Fibroblast of the conjunctiva (primary cell): ENCODE measurements around the gene ARMH3.
"Not testable (repeated sequence)": the region's sequence is repeated elsewhere in the genome, so short reads cannot be mapped to it uniquely, and the experiment has no call there.

Experiments used
- DNase-seq: peaks from one replicate; pipeline ENCODE4 v3.0.0-alpha.2; 2010; ENCODE audit warnings: low read depth

The ARMH3 gene, protein sequence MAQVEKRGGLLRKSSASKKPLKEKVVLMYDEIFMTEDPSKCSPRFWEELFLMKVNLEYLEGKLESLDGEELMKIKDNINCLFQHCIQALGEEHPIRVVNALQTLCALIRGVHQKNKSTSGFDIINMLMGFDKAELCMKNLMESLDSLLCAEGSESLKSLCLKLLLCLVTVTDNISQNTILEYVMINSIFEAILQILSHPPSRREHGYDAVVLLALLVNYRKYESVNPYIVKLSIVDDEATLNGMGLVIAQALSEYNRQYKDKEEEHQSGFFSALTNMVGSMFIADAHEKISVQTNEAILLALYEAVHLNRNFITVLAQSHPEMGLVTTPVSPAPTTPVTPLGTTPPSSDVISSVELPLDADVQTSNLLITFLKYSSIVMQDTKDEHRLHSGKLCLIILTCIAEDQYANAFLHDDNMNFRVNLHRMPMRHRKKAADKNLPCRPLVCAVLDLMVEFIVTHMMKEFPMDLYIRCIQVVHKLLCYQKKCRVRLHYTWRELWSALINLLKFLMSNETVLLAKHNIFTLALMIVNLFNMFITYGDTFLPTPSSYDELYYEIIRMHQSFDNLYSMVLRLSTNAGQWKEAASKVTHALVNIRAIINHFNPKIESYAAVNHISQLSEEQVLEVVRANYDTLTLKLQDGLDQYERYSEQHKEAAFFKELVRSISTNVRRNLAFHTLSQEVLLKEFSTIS

DNA sequence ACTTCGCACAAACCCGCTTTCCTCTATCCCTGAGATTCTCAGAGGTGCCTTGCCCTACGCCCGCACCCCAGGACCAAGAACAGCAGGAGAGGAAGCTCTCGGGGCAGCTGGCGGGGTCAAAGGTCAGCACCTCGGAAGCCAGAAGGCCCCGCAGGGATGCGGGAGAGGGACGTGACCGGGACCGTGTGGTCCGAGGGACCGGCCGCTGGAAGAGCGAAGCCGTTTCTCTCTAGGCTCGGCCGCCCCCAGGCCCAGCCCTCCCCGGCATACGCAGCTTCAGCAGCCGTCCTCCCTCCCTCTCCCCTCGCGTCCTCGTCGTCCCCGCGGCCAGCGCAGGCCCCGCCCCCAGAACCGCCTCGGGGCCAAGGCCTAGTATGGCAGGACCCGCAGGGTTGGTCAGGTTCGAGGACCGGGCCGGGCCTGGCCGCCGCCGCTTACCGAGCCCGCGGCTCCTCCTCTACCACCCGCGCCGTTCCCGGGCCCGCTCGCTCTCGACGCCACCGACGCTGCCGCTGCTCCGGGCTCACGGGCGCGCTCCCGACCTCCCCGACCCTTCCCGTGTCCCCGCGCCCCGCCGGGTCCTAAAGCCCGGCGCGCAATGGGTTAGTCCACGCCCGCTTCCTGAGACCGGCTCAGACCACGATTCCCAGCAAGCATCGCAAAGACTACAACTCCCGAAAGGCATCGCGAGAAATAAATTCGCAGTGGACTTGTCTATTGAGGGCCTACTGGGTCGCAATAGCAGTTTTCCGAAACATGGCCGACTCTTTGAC is at the start of gene ARMH3:
ARMH3 (minus strand) TSS at position 527 of the 773 bp plus-strand sequence. CDS start 16,059 bp downstream, outside the sequence.
- peak; percentile 96 for DNase-seq

DNA sequence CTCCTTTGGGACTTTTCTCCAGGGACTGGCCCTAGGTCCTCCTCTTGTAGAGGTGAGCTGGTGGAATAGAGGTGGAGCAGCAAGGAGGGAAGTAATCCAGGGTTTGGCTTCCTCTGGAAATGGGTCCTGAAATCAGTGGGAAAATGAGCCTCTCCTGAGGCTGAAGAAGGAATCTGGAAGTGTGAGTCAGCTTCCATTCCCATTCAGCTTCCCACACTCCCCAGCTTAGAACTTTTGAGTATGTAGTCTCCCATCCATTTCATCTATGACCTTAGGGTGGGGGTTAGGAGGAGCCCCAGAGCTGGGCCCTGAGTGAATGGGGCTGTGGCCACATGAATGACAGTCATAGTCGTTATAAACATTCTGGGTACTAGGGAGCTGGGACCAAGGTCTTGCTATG is 46.4 kb upstream of the ARMH3 start:
- DNase-seq: no peak

DNA sequence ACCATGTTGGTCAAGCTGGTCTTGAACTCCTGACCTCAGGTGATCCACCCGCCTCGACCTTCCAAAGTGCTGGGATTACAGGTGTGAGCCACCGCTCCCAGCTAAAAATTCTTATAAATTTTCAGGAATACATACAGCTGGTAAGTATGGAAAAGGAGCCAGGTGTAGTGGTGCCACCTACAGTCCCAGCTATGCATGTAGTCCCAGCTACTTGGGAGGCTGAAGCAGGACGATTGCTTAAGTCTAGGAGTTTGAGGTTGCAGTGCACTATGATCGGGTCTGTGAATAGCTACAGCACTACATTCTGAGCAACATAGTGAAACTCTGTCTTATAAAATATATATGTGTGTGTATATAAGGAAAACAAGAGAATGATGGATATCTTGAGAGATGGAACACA is 45.2 kb upstream of the ARMH3 start:
- no peak for DNase-seq

DNA sequence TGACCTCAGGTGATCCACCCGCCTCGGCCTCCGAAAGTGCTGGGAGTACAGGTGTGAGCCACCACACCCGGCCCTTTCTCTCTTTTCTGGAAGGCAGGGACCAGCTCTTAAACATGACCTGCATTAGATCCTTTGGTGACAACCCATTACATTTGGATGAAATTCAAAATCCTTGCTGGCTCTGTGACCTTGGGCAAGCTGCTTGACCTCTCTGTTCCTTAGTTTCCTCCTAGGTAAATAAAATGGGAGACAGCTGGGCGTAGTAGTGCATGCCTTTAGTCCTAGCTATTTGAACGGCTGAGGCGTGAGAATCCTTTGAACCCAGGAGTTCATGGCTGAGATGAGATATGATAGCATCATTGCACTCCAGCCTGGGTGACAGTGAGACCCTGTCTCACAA is 40.5 kb upstream of the ARMH3 start:
- no peak for DNase-seq

DNA sequence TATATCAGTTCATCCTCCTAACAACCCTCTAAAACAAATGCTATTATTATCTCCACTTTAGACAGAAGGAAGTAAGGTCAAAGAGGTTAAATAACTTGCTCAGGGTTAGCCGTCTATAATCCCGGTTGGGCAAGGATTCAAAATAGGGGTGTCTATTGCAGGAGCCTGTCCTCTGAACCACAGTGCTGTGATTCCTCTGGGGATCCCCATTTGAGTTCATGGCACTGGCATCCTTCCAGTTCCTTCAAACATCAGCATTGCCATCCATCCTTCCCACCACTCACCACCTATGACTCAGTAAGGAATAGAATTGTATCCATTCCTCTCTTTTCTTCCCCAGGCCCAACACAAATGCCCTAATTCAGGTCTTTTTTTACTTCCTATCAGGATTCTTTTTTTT is 34.8 kb upstream of the ARMH3 start:
- no peak for DNase-seq

DNA sequence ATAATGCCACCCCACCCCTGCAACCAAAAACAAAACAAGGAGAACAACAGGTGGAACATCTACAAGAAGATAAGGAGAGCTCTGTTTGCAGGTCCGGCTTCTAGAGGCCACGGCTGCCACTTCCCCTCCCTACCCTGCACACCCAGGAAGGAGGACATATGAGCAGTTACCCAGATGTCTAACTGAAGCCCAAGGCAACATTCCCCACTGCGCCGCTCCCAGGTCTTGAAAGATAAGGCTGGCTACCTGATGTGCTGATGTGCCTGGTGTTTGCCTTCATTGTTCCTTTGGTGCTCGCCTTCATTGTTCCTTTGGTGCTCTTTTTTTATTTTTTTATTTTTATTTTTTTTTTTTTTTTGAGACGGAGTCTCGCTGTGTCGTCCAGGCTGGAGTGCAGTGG is 30.2 kb upstream of the ARMH3 start:
- DNase-seq: no peak

DNA sequence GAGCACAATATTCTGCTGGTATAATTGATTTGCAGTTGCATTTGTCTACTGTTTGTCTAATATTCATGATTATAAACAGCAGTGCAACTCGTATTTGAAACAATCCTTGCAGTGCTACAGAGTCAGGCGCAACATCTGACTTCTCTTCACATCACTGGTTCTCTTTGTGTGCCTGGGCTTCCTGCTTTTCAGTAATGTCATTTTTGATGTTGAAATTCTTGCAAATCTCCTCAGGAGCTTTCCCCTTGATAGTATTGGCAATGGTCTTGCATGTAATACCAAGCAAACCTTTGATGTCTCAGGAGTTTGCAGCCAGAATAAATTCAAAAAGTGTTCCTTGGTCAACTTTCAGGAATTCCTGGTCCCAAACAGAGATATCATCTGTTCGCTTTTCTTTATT is 29.4 kb upstream of the ARMH3 start:
- no peak for DNase-seq

DNA sequence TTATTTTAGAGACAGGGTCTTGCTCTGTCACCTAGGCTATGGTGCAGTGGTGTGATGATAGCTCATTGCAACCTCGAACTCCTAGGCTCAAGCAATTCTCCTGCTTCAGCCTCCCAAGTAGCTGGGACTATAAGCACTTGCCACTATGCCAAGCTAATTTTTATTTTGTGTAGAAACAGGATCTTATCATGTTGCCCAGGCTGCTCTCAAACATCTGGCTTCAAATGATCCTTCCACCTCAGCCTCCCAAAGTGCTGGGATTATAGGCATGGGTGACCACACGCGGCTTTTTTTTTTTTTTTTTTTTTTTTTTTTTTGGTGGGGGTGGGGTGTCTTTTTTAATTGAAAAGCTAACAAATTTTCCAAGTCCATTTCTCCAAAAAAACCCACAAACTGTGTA is 27.6 kb upstream of the ARMH3 start:
- no peak for DNase-seq

DNA sequence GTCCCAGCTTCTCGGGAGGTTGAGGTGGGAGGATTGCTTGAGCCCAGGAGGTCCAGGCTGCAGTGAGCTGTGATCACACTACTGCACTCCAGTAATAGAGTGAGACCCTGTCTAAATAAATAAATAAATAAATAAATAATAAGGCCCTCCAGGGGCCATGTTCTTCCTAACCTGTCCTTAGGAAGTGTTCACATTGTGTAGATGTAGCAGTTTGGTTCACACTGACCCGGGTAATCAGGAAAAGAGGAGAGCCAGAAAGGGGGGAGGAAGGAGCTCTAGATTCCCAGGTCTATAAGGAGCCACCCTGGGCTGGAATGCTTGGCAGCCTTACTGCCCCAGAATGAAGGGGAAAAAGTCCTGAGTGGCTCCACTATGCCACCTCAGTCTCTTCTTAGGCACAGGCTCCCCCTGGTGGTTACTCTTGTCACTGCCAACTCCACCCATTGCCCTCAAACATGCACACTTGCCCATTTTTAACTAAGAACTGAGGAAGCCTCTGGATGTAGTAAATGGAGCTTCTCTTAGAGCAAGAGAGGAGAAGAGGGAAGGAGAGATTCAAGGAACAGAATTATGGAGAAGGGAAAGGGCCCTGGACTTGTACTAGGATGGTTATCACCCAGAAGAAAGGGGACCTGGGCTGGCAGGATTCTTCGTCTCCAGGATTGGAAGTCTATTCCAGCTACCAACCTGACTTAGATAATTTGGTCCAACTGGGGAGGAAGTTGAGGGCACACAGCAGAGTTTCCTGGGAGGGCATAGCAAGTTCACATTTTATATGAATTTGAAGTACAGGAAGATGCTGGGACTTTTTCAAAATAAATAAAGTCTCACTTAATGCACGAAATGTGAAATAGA is 16.9 kb upstream of the ARMH3 start:
- DNase-seq: peak; percentile 66

DNA sequence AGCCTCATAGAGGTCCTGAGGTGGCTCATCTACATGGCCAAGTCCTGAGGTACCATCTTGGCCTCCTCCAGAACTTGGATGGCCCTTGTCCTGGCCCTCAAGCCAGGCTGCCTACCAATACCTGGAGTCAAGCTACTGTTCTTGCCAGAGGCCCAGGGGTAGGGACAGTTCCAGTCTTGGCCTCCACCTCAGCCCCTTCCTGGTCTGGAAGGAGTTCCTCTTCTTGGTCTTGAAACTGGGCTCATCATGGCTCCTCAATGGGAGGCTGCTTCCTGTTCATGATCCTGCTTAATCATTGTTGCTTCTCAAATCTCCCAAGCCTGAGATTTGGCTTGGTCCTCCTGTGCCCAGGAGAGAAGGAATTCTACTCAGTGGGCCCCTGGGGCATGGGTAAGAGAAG is 13.1 kb upstream of the ARMH3 start:
- DNase-seq: no peak

DNA sequence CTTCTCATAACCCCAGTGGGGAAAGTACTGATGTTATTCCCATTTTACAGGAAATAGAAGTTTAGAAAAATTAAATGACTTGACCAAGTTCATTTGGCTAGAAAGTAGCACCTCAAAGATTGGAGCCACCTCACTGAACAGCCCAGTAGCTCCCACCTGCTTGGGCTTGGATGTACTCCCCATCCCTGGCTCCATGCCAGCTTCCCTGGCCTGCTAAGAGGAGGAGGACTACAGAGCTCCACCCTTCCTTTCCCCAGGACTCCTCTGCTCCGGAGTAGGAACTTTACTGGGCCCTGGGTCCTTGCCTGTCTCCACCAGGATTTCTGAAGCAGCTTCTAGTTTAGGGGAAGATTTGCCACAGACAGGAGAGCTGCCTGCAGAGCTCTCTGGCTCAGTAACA is 12.2 kb upstream of the ARMH3 start:
- no peak for DNase-seq

DNA sequence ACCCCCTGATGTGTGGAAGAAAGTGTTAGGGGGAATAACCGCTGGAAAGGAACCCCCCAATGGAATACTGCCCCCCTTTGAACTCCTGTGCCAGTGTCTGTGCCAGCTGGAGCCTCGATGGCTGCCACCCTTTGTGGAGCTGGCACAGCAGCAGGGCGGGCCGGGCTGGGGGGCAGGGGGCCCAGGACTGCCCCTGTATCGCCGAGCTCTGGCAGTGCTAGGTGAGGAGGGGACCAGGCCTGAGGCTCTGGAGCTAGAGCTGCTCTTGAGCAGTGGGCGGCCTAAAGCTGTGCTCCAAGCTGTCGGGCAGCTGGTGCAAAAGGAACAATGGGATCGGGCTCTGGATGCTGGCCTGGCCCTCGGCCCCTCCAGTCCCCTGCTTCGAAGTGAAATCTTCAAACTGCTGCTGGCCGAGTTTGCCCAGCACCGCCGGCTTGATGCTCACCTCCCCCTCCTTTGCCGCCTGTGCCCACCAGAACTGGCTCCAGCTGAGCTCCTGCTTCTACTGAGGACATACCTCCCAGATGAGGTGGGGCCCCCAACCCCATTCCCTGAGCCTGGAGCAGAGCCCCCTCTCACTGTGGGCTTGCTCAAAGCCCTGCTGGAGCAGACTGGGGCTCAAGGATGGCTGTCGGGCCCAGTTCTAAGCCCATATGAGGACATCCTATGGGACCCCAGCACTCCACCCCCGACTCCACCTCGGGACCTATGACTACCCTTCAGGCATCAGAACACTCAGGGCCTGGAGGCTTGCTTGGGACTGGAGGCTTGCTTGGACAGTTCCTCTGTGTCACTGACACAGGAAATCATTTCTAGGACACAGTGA is 11.3 kb upstream of the ARMH3 start:
- no peak for DNase-seq

DNA sequence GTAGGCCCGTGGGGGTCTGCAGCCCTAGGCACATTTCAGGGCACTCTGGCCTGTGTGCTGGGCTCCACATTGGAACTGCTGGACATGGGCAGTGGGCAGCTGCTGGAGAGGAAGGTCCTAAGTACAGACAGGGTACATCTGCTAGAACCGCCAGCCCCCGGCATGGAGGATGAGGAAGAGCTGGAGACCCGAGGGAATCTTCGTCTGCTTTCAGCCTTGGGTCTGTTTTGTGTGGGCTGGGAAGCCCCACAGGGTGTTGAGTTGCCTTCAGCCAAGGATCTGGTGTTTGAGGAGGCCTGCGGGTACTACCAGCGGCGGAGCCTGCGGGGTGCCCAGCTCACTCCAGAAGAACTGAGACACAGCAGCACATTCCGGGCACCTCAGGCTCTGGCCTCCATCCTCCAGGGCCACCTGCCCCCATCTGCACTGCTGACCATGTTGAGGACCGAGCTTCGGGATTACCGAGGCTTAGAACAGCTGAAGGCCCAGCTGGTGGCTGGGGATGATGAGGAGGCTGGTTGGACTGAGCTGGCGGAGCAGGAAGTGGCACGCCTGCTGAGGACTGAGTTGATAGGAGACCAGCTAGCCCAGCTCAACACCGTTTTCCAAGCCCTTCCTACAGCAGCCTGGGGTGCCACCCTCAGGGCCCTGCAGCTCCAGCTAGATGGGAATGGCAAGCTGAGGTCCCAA is 10.6 kb upstream of the ARMH3 start:
- DNase-seq: no peak

DNA sequence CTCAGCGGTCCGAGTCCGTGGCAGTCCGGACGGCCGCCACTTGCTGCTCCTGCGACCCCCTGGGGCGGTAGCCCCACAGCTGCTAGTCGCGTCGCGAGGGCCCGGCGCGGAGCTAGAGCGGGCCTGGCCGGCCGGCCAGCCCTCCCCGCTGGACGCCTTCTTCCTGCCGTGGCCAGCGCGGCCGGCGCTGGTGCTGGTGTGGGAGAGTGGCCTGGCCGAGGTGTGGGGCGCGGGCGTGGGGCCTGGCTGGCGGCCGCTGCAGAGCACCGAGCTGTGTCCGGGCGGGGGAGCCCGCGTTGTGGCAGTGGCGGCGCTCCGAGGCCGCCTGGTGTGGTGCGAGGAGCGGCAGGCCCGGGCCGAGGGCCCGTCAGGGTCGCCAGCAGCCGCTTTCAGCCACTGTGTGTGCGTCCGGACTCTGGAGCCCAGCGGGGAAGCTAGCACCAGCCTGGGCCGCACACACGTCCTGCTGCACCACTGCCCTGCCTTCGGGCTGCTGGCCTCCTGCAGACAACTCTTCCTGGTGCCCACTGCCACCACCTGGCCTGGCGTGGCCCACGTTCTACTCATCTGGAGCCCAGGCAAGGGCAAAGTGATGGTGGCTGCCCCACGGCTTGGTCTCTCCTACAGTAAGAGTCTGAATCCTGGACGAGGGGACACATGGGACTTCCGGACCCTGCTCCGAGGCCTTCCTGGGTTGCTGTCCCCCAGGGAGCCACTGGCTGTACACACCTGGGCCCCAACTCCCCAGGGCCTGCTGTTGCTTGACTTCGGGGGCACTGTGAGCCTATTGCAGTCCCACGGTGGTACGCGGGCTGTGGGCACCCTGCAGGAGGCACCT is 9.8 kb upstream of the ARMH3 start:
- DNase-seq: no peak

DNA sequence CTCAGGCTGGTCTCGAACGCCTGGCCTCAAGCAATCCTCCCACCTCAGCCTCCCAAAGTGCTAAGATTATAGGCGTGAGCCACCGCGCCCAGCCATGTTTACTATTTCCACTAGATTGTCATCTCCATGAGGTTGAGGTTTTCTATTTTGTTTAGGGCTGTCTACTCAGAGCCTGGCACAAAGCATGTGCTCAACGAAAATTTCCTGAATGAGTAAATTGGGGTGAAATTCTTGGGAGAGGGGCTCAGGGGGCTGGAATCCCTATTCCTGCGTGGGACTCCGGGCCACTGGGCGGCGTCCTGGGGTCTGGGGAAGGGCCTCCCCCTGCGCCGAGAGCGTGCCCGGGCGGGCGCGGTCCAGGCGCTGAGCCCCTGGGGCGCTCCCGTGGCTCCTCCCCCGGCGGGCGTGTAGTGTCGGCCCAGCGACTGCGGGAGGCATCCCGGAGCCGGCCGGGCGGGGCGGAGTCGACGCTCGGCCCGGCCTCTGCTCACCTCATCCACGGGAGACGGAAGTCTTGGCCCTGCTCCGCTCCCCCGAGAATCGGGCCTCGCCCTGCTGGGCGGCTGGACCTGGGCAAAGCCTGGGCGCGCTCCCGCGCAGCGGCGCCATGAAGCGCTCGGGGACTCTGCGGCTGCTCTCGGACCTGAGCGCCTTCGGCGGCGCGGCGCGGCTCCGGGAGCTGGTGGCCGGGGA is 9.0 kb upstream of the ARMH3 start, which contains the start of gene HPS6:
HPS6 (plus strand) TSS at position 482 of the 693 bp plus-strand sequence; CDS start at position 608, 126 bp downstream.
- DNase-seq: peak; percentile 81

DNA sequence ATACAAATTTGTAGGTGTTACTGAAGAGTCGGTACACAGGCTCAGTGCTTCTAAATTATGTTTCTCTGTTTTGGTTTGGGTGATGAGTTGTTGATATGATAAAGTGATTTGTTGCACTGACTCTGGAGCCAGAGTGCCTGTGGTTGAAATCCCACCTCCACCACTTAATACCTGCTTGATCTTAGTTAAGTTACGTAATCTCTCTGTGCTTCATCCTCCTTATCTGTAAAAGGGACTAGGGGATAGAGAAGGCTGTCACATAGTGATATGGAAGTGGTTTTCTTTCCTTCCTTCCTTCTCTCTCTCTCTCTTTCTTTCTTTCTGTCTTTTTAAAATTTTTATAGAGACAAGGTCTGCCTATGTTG is 8.5 kb upstream of the ARMH3 start:
- no peak for DNase-seq

DNA sequence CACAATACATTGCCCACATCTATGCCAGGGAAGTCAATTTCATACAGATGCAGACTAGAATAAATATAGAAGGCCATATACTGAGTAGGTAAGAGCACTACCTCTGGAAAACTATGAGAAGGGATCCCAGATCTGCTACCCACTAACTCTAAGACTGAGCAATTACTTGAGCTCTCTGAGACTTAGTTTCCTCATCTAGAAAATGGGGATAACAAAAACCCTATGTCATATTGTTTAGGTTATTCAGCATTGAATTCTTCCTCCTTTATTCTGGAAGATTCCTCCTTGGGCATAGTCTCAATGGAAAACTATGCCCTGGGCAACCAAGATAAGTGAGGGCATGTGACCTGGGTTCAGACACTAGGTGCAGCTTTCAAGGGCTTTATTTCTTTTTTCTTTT is 4.0 kb upstream of the ARMH3 start:
- DNase-seq: no peak

DNA sequence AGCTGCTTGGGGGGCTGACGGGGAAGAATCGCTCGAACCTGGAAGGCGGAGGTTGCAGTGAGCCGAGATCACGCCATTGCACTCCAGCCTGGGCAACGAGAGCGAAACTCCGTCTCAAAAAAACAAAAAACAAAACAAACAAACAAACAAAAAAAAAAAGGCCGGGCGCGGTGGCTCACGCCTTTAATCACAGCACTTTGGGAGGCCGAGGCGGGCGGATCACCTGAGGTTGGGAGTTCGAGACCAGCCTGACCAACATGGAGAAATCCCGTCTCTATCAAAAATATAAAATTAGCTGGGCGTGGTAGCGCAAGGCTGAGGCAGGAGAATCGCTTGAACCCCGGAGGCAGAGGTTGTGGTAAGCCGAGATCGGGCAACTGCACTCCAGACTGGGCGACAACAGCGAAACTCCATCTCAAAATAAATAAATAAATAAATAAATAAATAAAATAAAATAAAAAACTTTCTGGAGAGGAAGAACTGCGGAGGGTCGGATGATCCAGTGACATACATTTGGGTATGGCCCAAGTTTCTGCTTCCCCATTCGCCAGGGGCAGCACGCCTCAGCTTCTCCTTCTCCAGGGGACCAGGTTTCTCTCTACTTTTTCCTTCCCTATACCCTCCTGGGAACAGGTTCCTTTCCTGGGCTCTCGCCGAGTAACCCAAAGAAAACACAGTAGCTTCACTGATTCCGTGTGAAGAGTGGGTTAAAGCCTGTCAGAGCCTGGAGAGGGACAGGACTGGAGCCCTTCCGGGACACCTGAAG is 909 bp downstream of the ARMH3 start:
- not testable (repeated sequence) for DNase-seq
